ENCODE data around the gene NAA11. TPM values are rescaled to one million over a fixed set of nuclear protein-coding genes. Genes with fewer than 3 reads are reported as not detected.
"Not testable (repeated sequence)": the region's sequence is repeated elsewhere in the genome, so short reads cannot be mapped to it uniquely, and the experiment has no call there.

Gene NAA11
- total RNA-seq, 1 experiment from 2014 or later, result not detected

DNA sequence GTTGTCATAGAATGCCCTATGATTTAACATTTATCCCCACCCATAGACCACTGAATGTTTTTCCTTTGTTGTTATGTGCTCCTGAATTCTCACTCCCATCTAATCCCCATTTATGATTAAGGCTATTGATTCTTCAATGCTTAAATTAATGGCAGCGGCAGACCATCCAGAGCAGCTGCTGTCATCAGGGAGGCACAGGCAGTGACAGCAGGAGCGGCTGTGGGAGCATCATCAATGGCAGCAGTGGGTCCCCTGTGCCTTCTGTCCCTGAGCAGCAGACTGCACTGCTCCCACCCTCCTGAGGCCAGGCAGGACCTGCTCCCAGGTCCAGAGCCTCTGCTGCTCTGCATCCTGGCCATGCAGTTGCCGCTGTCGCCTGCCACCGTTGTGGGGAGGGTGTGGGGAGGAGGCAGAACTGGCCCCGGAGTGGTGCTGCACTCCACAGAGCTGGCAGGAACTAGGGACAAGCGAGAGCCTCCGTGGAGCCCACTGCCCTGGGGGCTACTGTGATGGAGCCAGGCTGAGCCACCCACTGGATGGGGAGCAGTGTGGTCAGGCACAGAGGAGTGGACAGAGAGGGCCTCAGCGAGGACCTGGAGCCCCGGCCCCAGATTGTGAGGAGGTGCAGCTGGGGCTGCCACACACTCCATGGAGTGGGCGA, 29.0 kb downstream of the NAA11 start:
- Histone ChIP-seq H3K9me3 (replicated peaks) (no peaks in the 10 kb centered on the region), H3K27ac (no peak overlapping the region), H3K27me3 (replicated peaks) (0 out of 2 replicates have a peak, but pooled peaks cover 7% of the 10 kb centered on the region), H3K4me1 (replicated peaks) (no peaks in the 10 kb centered on the region), H3K36me3 (no peaks in the 10 kb centered on the region), H3K4me3 (no peak overlapping the region)
- no peak for DNase-seq (ENCODE audit: low read depth in 1 of 2, low spot score in 2 of 2)

DNA sequence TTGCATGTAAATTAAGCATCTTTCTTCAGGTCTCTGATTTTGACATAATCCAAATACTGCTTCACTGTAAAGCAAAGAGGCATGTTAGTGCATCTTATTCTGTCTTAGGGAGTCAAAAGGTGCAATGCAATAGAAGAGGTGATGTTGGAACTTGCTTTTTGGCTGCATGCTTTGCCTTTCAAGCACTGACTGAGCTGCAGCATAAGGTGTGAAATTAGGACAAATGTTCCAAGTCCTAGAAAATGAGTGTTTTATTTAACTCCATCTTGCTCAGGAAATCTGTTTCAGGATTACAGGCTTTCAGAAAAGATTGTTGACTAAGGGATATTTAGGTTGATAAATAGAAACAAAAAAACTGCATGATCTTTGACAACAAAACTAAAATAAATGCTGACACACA, 30.8 kb downstream of the NAA11 start:
- H3K27ac ChIP-seq, result no peak overlapping the region
- H3K4me1 ChIP-seq (replicated peaks), result no peaks in the 10 kb centered on the region
- H3K4me3 ChIP-seq, result no peak overlapping the region
- H3K9me3 ChIP-seq (replicated peaks), result no peaks in the 10 kb centered on the region
- no peaks in the 10 kb centered on the region for H3K36me3 ChIP-seq
- H3K27me3 ChIP-seq (replicated peaks), result 0 out of 2 replicates have a peak, but pooled peaks cover 7% of the 10 kb centered on the region
- no peak for DNase-seq (ENCODE audit: low read depth in 1 of 2, low spot score in 2 of 2)

DNA sequence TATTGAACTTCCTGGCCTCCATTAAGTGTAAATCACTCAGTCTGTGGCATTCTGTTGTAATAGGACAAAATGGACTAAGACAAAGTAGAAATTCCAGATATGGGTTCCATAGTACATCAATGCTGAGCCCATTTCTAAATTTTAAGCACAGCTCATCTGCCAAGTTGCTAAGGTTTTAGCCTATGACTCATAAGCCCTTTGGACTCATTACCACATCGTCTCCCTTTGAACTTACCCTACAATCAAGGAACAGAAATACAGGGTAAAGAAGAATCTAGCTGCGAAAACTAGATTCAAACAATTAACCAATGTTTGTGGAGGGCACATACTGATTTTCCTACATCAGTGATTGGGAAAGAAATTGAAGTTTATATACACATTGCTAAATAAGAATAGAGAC, 31.8 kb downstream of the NAA11 start:
- no peak overlapping the region for H3K4me3 ChIP-seq
- DNase-seq (ENCODE audit: low read depth in 1 of 2, low spot score in 2 of 2), result no peak

GRCh38 chr4:79292008-79292407, 33.9 kb downstream of the NAA11 start:
- no peaks in the 10 kb centered on the region for H3K4me1 ChIP-seq (replicated peaks)
- DNase-seq (ENCODE audit: low read depth in 1 of 2, low spot score in 2 of 2), result no peak
- no peak overlapping the region for H3K27ac ChIP-seq
- 0 out of 2 replicates have a peak, but pooled peaks cover 7% of the 10 kb centered on the region for H3K27me3 ChIP-seq (replicated peaks)
- no peaks in the 10 kb centered on the region for H3K9me3 ChIP-seq (replicated peaks)
- no peak overlapping the region for H3K4me3 ChIP-seq
- H3K36me3 ChIP-seq, result no peaks in the 10 kb centered on the region

More for the DNA sequence above, 31.8 kb downstream of the NAA11 start:
- H3K27me3 ChIP-seq (replicated peaks), result 0 out of 2 replicates have a peak, but pooled peaks cover 7% of the 10 kb centered on the region
- no peaks in the 10 kb centered on the region for H3K4me1 ChIP-seq (replicated peaks)
- no peaks in the 10 kb centered on the region for H3K36me3 ChIP-seq
- H3K27ac ChIP-seq, result no peak overlapping the region
- no peaks in the 10 kb centered on the region for H3K9me3 ChIP-seq (replicated peaks)

DNA sequence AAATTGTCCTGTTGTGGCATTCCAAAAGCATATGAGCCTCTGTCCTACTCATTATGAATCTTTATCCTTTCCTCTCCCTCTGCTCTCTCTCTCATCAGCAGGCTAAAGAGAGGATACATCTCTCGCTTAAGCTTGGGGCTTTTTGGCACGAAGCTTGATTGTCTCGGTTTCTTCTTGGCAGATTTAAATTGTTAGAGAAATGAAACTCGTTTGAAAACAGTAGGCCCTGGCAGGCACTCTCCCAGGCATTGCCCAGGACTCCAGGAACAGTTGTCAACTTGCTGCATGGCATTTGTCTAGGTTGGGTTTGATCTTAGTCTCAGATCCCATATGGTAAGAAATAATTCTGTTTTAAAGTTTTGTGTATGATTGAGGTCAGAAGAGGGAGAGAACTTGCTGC, 35.5 kb downstream of the NAA11 start:
- no peak for DNase-seq (ENCODE audit: low read depth in 1 of 2, low spot score in 2 of 2)
- H3K27me3 ChIP-seq (replicated peaks), result 0 out of 2 replicates have a peak, but pooled peaks cover 7% of the 10 kb centered on the region
- no peaks in the 10 kb centered on the region for H3K4me1 ChIP-seq (replicated peaks)
- no peaks in the 10 kb centered on the region for H3K36me3 ChIP-seq
- H3K27ac ChIP-seq, result no peak overlapping the region
- H3K9me3 ChIP-seq (replicated peaks), result no peaks in the 10 kb centered on the region
- no peak overlapping the region for H3K4me3 ChIP-seq

- Histone ChIP-seq H3K36me3 (no peaks in the 10 kb centered on the region), H3K27ac (no peak overlapping the region), H3K9me3 (replicated peaks) (no peaks in the 10 kb centered on the region), H3K4me1 (replicated peaks) (no peaks in the 10 kb centered on the region), H3K27me3 (replicated peaks) (no peaks in the 10 kb centered on the region), H3K4me3 (no peak overlapping the region)
- DNase-seq (ENCODE audit: low read depth in 1 of 2, low spot score in 2 of 2), result no peak
Measured at GRCh38 chr4:79288185-79288584, 37.7 kb downstream of the NAA11 start.

DNA sequence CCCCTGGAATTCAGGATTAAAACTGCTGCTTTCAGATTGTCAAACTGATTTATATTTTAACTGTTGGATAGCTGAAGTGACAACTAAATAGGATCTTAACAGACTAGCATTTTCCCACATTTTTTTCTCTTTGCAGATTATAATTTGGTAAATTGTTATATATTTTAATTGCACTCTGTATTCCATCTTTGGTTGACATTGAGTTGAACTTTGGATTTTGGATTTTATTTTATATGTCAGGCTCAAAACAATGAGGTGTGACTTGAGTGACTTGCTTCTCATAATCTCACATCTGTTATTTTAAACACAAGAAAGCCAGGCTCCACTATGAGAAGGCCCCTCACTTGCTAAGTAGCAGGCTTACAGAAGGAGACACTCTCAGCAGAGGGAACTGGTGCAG, 38.1 kb downstream of the NAA11 start:
- Histone ChIP-seq H3K27ac (no peak overlapping the region), H3K4me1 (replicated peaks) (no peaks in the 10 kb centered on the region), H3K4me3 (no peak overlapping the region), H3K9me3 (replicated peaks) (no peaks in the 10 kb centered on the region), H3K27me3 (replicated peaks) (no peaks in the 10 kb centered on the region), H3K36me3 (no peaks in the 10 kb centered on the region)
- DNase-seq (ENCODE audit: low read depth in 1 of 2, low spot score in 2 of 2), result no peak

GRCh38 chr4:79287076-79287475, 38.8 kb downstream of the NAA11 start:
- no peaks in the 10 kb centered on the region for H3K27me3 ChIP-seq (replicated peaks)
- no peaks in the 10 kb centered on the region for H3K4me1 ChIP-seq (replicated peaks)
- no peak overlapping the region for H3K4me3 ChIP-seq
- no peaks in the 10 kb centered on the region for H3K36me3 ChIP-seq
- H3K9me3 ChIP-seq (replicated peaks), result no peaks in the 10 kb centered on the region
- no peak overlapping the region for H3K27ac ChIP-seq
- no peak for DNase-seq (ENCODE audit: low read depth in 1 of 2, low spot score in 2 of 2)

GRCh38 chr4:79281566-79282359, 44.1 kb downstream of the NAA11 start:
- Histone ChIP-seq H3K4me3 (no peak overlapping the region), H3K36me3 (no peaks in the 10 kb centered on the region), H3K9me3 (replicated peaks) (no peaks in the 10 kb centered on the region), H3K27ac (no peak overlapping the region), H3K27me3 (replicated peaks) (0 out of 2 replicates have a peak, but pooled peaks cover 2% of the 10 kb centered on the region), H3K4me1 (replicated peaks) (no peaks in the 10 kb centered on the region)
- DNase-seq (ENCODE audit: low read depth in 1 of 2, low spot score in 2 of 2), result no peak

DNA sequence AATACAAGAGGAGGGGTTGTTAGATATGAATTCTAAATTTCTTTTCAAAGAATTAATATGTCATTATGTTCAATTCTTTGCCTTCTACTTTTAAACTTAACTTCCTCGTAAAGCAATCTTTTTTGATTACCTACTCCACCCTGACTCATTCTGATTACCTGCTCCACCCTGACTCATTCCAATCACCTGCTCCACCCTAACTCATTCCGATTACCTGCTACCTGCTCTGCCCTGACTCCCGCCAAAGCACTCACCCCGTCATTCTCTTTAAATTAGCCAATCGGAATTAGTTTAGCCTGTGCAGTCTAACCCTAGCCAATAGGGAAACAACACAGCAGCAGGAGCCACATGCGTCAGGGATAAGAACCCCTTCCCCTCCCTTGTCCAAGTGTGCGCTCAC, 48.4 kb downstream of the NAA11 start:
- H3K36me3 ChIP-seq; DNase-seq (ENCODE audit: low read depth in 1 of 2, low spot score in 2 of 2): not testable (repeated sequence)

DNA sequence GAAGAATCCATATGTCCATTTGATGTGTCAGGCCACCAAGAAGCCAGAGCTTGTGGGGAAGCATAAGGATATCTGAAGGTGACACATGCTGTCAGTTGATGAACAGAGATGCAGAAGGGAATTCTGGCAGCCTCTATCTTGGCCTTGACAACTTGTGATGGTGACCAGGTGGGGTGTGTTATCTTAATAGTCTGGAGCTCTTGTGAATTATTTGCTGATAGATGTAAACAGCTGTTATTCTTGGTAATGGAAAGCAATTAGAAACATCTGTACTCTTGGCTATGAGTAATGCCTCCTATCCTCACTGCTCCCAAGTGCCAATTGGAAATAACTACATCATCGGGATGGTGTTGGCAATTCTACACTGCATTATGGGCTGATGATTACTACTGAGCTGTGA, 51.9 kb downstream of the NAA11 start:
- H3K4me3 ChIP-seq, result no peak overlapping the region
- no peaks in the 10 kb centered on the region for H3K27me3 ChIP-seq (replicated peaks)
- H3K27ac ChIP-seq, result no peak overlapping the region
- no peaks in the 10 kb centered on the region for H3K4me1 ChIP-seq (replicated peaks)
- no peaks in the 10 kb centered on the region for H3K36me3 ChIP-seq
- no peaks in the 10 kb centered on the region for H3K9me3 ChIP-seq (replicated peaks)
- no peak for DNase-seq (ENCODE audit: low read depth in 1 of 2, low spot score in 2 of 2)

More for the DNA sequence above, 48.4 kb downstream of the NAA11 start:
- not testable (repeated sequence) for H3K9me3 ChIP-seq (replicated peaks); H3K27ac ChIP-seq; H3K4me3 ChIP-seq; H3K27me3 ChIP-seq (replicated peaks); H3K4me1 ChIP-seq (replicated peaks)

- no peaks in the 10 kb centered on the region for H3K9me3 ChIP-seq (replicated peaks)
- H3K4me3 ChIP-seq, result no peak overlapping the region
- H3K27ac ChIP-seq, result no peak overlapping the region
- no peaks in the 10 kb centered on the region for H3K4me1 ChIP-seq (replicated peaks)
- H3K27me3 ChIP-seq (replicated peaks), result no peaks in the 10 kb centered on the region
- no peak for DNase-seq (ENCODE audit: low read depth in 1 of 2, low spot score in 2 of 2)
- H3K36me3 ChIP-seq, result no peaks in the 10 kb centered on the region
Measured at GRCh38 chr4:79272761-79273160, 53.1 kb downstream of the NAA11 start.

DNA sequence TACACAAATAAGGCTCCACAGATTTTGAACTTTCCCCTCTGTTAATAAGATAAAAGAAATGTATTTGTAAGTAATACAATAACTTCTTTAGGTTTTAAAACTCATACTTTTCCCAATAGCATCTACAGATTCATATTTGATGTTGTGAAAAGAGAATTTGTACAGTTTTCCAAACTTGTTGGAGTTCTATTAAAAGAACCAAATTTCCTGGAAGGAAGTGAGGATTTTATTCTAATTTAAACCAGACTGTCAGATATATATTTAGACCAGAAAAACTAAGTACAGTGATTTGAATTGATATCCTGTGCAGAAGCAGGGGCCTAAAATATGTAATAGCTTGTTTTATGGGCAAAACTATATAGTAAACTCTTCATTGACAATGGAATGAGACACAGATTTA, 53.7 kb downstream of the NAA11 start:
- H3K4me3 ChIP-seq, result no peak overlapping the region
- no peaks in the 10 kb centered on the region for H3K9me3 ChIP-seq (replicated peaks)
- no peak for DNase-seq (ENCODE audit: low read depth in 1 of 2, low spot score in 2 of 2)
- H3K4me1 ChIP-seq (replicated peaks), result no peaks in the 10 kb centered on the region
- H3K27me3 ChIP-seq (replicated peaks), result no peaks in the 10 kb centered on the region
- H3K36me3 ChIP-seq, result no peaks in the 10 kb centered on the region
- no peak overlapping the region for H3K27ac ChIP-seq

- Histone ChIP-seq H3K27ac (no peak overlapping the region), H3K4me1 (replicated peaks) (no peaks in the 10 kb centered on the region), H3K27me3 (replicated peaks) (no peaks in the 10 kb centered on the region), H3K4me3 (no peak overlapping the region), H3K9me3 (replicated peaks) (no peaks in the 10 kb centered on the region), H3K36me3 (no peaks in the 10 kb centered on the region)
- DNase-seq (ENCODE audit: low read depth in 1 of 2, low spot score in 2 of 2), result no peak
Measured at GRCh38 chr4:79267671-79268070, 58.2 kb downstream of the NAA11 start.

Measured in SJSA1 (cell line).